Sigmoid colon (tissue), 4 donors: ENCODE results near the gene PYGB.

Source experiments
- CTCF ChIP-seq, 4 experiments: fragments of 450-650 bp in 3 of 4; fragments of 200-600 bp in 1 of 4; IDR thresholded peaks; one replicate each; pipeline ENCODE4 v1.5.1; 2016 to 2019; ENCODE audit warnings: antibody characterized with exemption in 4 of 4, mild to moderate bottlenecking in 3 of 4, moderate library complexity in 2 of 4
- POLR2A ChIP-seq, 2 donors: fragments of 450-650 bp; IDR thresholded peaks; one replicate each; pipeline ENCODE4 v1.6.1; 2016; ENCODE audit warnings: antibody characterized with exemption in 2 of 2, mild to moderate bottlenecking in 2 of 2, moderate library complexity in 2 of 2
- POLR2AphosphoS5 ChIP-seq, 4 donors: sonication (generic); formaldehyde crosslinking; IDR thresholded peaks; one replicate each; pipeline ENCODE4 v1.6.1; 2017; ENCODE audit warnings: antibody characterized with exemption in 4 of 4

- TF ChIP-seq CTCF (IDR thresholded peaks at IDR 0.05) = no peak
- TF ChIP-seq POLR2A (IDR thresholded peaks at IDR 0.05) = no peak
- TF ChIP-seq POLR2AphosphoS5 (IDR thresholded peaks at IDR 0.05) = no peak
These were observed 32.4 kb upstream of the PYGB start for GRCh38 chr20:25215521-25215920.
